SK-N-SH (cell line): ENCODE results near the gene SLC7A5. TPM values are rescaled to one million over a fixed set of nuclear protein-coding genes. Genes with fewer than 3 reads are reported as not detected.

ENCODE experiments used
- CTCF ChIA-PET: fragments of 300-600, 350-600 bp; formaldehyde crosslinking; extraction: SDS; loops from one replicate; lab custom pipeline; 2021; lab: Yijun Ruan, JAX
- POLR2A ChIA-PET: fragments of 350-600 bp; sonication (Branson Sonifier 250); formaldehyde crosslinking; extraction: SDS; loops from one replicate; lab custom pipeline; 2020; ENCODE audit warnings: antibody characterized with exemption, inconsistent platforms; lab: Yijun Ruan, JAX
- DNase-seq: peaks from one replicate; pipeline ENCODE4 v3.0.0; 2012
- H2AFZ ChIP-seq: fragments of 200-600 bp; sonication (generic); 2 replicates; pipeline ENCODE4 v1.8.1; 2016; ENCODE audit warnings: antibody characterized with exemption, mild to moderate bottlenecking, low read depth
- H3F3A ChIP-seq: fragments of 200-600 bp; sonication (generic); replicated peaks from 2 replicates; pipeline ENCODE3; 2016; ENCODE audit warnings: antibody characterized with exemption, mild to moderate bottlenecking; ENCODE audit not compliant: insufficient read depth
- H3K27ac ChIP-seq, 2 experiments: fragments of 200-500 bp in 1 of 2; fragments of 200-600 bp in 1 of 2; sonication (Bioruptor generic) in 1 of 2; sonication (generic), shearing (Covaris generic) in 1 of 2; 2 replicates each; pipeline versions ENCODE4 v1.5.1 to v1.6.1; 2014 to 2016; ENCODE audit warnings: low read depth in 2 of 2, inconsistent platforms in 1 of 2, low read length in 1 of 2, mild to moderate bottlenecking in 1 of 2, mixed read lengths in 1 of 2
- H3K27me3 ChIP-seq: fragments of 200-600 bp; sonication (generic), shearing (Covaris generic); 2 replicates; pipeline ENCODE4 v1.6.1; 2016; ENCODE audit warnings: mixed run types; ENCODE audit not compliant: insufficient read depth
- H3K36me3 ChIP-seq, 2 experiments: fragments of 200-500 bp in 1 of 2; fragments of 200-600 bp in 1 of 2; sonication (Bioruptor generic) in 1 of 2; sonication (generic) in 1 of 2; replicated peaks in 1 of 2; 2 replicates each; pipeline versions ENCODE3 to v1.5.1; 2014 to 2016; ENCODE audit warnings: low read length in 1 of 2, mild to moderate bottlenecking in 1 of 2; ENCODE audit not compliant: insufficient read depth in 2 of 2, control insufficient read depth in 1 of 2
- H3K4me1 ChIP-seq, 2 experiments: fragments of 200-500 bp in 1 of 2; fragments of 200-600 bp in 1 of 2; sonication (Bioruptor generic) in 1 of 2; sonication (generic), shearing (Covaris generic) in 1 of 2; 2 replicates each; pipeline versions ENCODE4 v1.5.1 to v1.6.1; 2014 to 2016; ENCODE audit warnings: low read depth in 1 of 2, low read length in 1 of 2, mixed run types in 1 of 2; ENCODE audit not compliant: insufficient read depth in 2 of 2, control insufficient read depth in 1 of 2
- H3K4me2 ChIP-seq: fragments of 200-600 bp; sonication (generic), shearing (Covaris generic); 2 replicates; pipeline ENCODE4 v1.6.1; 2017; ENCODE audit warnings: mixed run types
- H3K4me3 ChIP-seq, 2 experiments: fragments of 200-500 bp in 1 of 2; fragments of 200-600 bp in 1 of 2; sonication (Bioruptor generic) in 1 of 2; sonication (generic), shearing (Covaris generic) in 1 of 2; 2 replicates each; pipeline versions ENCODE4 v1.5.1 to v1.8.1; 2014 to 2016; ENCODE audit warnings: low read depth in 2 of 2, inconsistent platforms in 1 of 2, low read length in 1 of 2, mild to moderate bottlenecking in 1 of 2, mixed read lengths in 1 of 2, moderate library complexity in 1 of 2
- H3K79me2 ChIP-seq: fragments of 200-600 bp; sonication (generic); 2 replicates; pipeline ENCODE4 v1.8.1; 2017; ENCODE audit warnings: mild to moderate bottlenecking; ENCODE audit not compliant: insufficient read depth
- H3K9ac ChIP-seq: fragments of 200-600 bp; sonication (generic); 2 replicates; pipeline ENCODE4 v1.6.1; 2017; ENCODE audit warnings: mixed run types
- H3K9me2 ChIP-seq: fragments of 200-600 bp; sonication (generic); 2 replicates; pipeline ENCODE4 v1.6.1; 2017; ENCODE audit warnings: mixed run types
- H3K9me3 ChIP-seq: fragments of 200-600 bp; sonication (generic); 2 replicates; pipeline ENCODE4 v1.6.1; 2017; ENCODE audit warnings: mixed run types, mild to moderate bottlenecking, moderate library complexity
- H4K20me1 ChIP-seq: fragments of 200-600 bp; sonication (generic); 2 replicates; pipeline ENCODE4 v1.6.1; 2017; ENCODE audit warnings: mild to moderate bottlenecking, mixed run types; ENCODE audit not compliant: insufficient read depth
- ELF1 ChIP-seq: IDR thresholded peaks from 2 replicates; pipeline ENCODE4 v1.4.0; 2012
- JUND ChIP-seq: IDR thresholded peaks from 2 replicates; pipeline ENCODE4 v1.4.0; 2012
- MEF2A ChIP-seq: IDR thresholded peaks from 2 replicates; pipeline ENCODE4 v1.4.0; 2012; ENCODE audit warnings: low read depth, borderline replicate concordance
- NRF1 ChIP-seq: IDR thresholded peaks from 2 replicates; pipeline ENCODE4 v1.6.1; 2012; ENCODE audit warnings: low read depth, mild to moderate bottlenecking, low read length
- RAD21 ChIP-seq: IDR thresholded peaks from 2 replicates; pipeline ENCODE4 v1.6.1; 2012; ENCODE audit warnings: mild to moderate bottlenecking, low read length
- RCOR1 ChIP-seq: fragments of 150-350 bp; IDR thresholded peaks from 2 replicates; pipeline ENCODE4 v1.6.1; 2017; ENCODE audit warnings: antibody characterized with exemption, low read length
- RFX5 ChIP-seq: IDR thresholded peaks from 2 replicates; pipeline ENCODE4 v1.6.1; 2012; ENCODE audit warnings: mild to moderate bottlenecking, improper control_type of control experiment, low read length
- SIN3A ChIP-seq: IDR thresholded peaks from 2 replicates; pipeline ENCODE4 v1.6.1; 2012; ENCODE audit warnings: low read depth, mild to moderate bottlenecking, low read length, moderate library complexity, borderline replicate concordance
- TEAD4 ChIP-seq: IDR thresholded peaks from 2 replicates; pipeline ENCODE4 v1.4.0; 2012; ENCODE audit warnings: mild to moderate bottlenecking, borderline replicate concordance; ENCODE audit not compliant: insufficient read depth
- YY1 ChIP-seq: IDR thresholded peaks from 2 replicates; pipeline ENCODE4 v1.4.0; 2012; ENCODE audit warnings: low read depth, mild to moderate bottlenecking
- WGBS: methylation state at CpG from one replicate; pipeline ENCODE4 v1.1.6; 2017; ENCODE audit warnings: low lambda C conversion rate; 5-methylcytosine and 5-hydroxymethylcytosine counted together
- polyA plus RNA-seq, 3 experiments: library from polyadenylated mRNA; depleted of rRNA; stranded (reverse); fragments of >200 nt; gene quantifications; 2 replicates each; pipeline ENCODE4 v1.2.3, GENCODE V29; 2012
- small RNA-seq, 7 experiments: library from RNA; depleted of rRNA; stranded (forward); fragments of <200 nt; gene quantifications; one replicate each; pipeline ENCODE3, GENCODE V24; 2012
- TF ChIP-seq, protein P1 (sequence below): IDR thresholded peaks from 2 replicates; pipeline ENCODE4; 2012
- TF ChIP-seq, protein P2 (sequence below): fragments of 150-350 bp; IDR thresholded peaks from 2 replicates; pipeline ENCODE4 v1.6.1; 2016; ENCODE audit warnings: mild to moderate bottlenecking, low read depth, low read length

The SLC7A5 gene
- polyA plus RNA-seq, 1 of the 3 experiments (the other 2 are of a cell fraction), result 15.1 TPM

DNA sequence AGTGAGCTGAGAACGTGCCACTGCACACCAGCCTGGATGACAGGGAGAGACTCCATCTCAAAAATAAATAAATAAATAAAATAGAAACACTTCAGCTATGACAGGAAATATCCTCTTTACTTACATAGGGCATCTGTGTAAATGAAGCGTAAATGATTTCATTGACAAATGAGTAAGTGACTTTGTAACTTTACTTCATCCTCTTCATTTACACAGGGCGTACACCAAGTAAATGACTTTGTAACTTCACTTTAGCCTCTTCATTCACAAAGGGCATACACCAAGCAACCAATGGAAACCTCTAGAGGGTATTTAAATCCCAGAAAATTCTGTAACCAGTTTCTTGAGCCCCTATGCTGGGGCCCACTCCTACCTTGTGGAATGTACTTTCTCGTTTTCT lies 87.3 kb downstream of the SLC7A5 start (continued):
- no peak for TF ChIP-seq YY1

DNA sequence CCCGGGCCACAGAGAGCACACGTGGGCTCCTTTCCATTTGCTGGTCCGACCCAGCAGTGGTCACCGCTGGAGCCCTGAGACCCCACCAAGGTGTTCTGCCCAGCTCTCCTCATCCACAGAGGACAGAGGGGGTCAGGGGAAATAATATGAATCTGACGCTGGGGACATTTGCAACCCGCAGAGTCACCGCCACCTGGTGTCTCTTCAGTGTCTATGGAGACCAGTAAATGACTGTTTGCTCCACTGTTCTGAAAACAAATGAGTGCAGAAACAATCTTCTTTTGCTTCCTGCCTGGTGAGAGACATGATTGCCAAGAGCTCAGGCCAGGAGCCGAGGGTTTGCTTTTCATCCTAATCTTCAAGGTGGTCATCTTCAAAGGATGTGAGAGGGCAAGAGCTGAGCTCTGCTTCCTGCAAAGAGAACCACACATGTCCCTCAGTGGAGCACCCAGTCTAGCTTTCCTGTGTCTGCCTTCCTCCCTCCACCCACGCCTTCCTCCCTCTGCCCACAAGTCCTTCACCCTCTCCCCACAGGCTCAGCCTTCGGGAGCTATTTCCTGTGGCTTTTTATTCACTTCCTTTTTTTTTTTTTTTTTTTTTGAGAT lies 88.8 kb downstream of the SLC7A5 start:
- Histone ChIP-seq H3K9me2 (no peaks in the 10 kb centered on the region), H3K4me2 (no peak overlapping the region), H3K9me3 (no peaks in the 10 kb centered on the region), H3K4me1 (peaks cover 16 to 22% of the 10 kb centered on the region in 2 experiments; a peak in 2 of 4 replicates), H2AFZ (peak overlapping the region; percentile 63; the same call in 1 of the 2 replicates), H3K27ac (no peak overlapping the region), H3K36me3 (no peaks in the 10 kb centered on the region), H3K4me3 (no peak overlapping the region), H3F3A (peaks cover 4% of the 10 kb centered on the region), H3K9ac (no peak overlapping the region), H3K27me3 (no peaks in the 10 kb centered on the region), H4K20me1 (no peaks in the 10 kb centered on the region), H3K79me2 (no peaks in the 10 kb centered on the region)
- ChIA-PET POLR2A (interaction anchor here (0.7 to 2.4 kb wide), 5 partner anchors 27 to 430 kb away, joined by 3 to 13 read pairs (median 4); partner anchors contain the start of gene SLC7A5), CTCF (interaction anchor here (0.6 to 8.5 kb wide), 13 partner anchors 10 to 176 kb away, joined by 3 to 281 read pairs (median 48); partner anchors contain the start of gene SLC7A5)
- no peak for DNase-seq
- 89% methylated on average over 10 of the region's 10 CpGs for WGBS
- no peak for TF ChIP-seq TEAD4
- no peak for TF ChIP-seq RCOR1
- no peak for TF ChIP-seq NRF1
- TF ChIP-seq, protein P1, sequence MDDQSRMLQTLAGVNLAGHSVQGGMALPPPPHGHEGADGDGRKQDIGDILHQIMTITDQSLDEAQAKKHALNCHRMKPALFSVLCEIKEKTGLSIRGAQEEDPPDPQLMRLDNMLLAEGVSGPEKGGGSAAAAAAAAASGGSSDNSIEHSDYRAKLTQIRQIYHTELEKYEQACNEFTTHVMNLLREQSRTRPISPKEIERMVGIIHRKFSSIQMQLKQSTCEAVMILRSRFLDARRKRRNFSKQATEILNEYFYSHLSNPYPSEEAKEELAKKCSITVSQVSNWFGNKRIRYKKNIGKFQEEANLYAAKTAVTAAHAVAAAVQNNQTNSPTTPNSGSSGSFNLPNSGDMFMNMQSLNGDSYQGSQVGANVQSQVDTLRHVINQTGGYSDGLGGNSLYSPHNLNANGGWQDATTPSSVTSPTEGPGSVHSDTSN, result no peak
- TF ChIP-seq SIN3A, result no peak
- no peak for TF ChIP-seq JUND
- no peak for TF ChIP-seq ELF1
- no peak for TF ChIP-seq RAD21
- TF ChIP-seq, protein P2, sequence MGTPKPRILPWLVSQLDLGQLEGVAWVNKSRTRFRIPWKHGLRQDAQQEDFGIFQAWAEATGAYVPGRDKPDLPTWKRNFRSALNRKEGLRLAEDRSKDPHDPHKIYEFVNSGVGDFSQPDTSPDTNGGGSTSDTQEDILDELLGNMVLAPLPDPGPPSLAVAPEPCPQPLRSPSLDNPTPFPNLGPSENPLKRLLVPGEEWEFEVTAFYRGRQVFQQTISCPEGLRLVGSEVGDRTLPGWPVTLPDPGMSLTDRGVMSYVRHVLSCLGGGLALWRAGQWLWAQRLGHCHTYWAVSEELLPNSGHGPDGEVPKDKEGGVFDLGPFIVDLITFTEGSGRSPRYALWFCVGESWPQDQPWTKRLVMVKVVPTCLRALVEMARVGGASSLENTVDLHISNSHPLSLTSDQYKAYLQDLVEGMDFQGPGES, result no peak
- TF ChIP-seq RFX5, result no peak
- no peak for TF ChIP-seq YY1
- no peak for TF ChIP-seq MEF2A

Small RNAs within 50 kb of the gene (small RNA-seq; reads per million reads assigned to genes)
- 0 reads per million in 7 experiments for gene MIR6775

Other genes starting within 250 kb of the SLC7A5 start
- 39.0 and 51.2 TPM in 2 replicates for gene KLHDC4, start 103.5 kb downstream of the SLC7A5 start, polyA plus RNA-seq (2012; rRNA removed)
- gene CA5A, start 67.0 kb upstream of the SLC7A5 start, polyA plus RNA-seq (2012; rRNA removed), result not detected in 2 replicates
- gene BANP, start 81.9 kb upstream of the SLC7A5 start, polyA plus RNA-seq (2012; rRNA removed), result 15.0 and 16.8 TPM in 2 replicates